GM21576 (cell line): ENCODE results near the gene PRKCA.
A peak's percentile ranks its signal among the peaks of the same experiment; 100 is the strongest.

Experiments
- ATAC-seq: cut with Tn5 transposase; IDR thresholded peaks from one replicate; pipeline ENCODE4 v1.9.1; 2021; ENCODE audit warnings: mild to moderate bottlenecking, moderate library complexity; ENCODE audit not compliant: unreplicated experiment

PRKCA gene

DNA sequence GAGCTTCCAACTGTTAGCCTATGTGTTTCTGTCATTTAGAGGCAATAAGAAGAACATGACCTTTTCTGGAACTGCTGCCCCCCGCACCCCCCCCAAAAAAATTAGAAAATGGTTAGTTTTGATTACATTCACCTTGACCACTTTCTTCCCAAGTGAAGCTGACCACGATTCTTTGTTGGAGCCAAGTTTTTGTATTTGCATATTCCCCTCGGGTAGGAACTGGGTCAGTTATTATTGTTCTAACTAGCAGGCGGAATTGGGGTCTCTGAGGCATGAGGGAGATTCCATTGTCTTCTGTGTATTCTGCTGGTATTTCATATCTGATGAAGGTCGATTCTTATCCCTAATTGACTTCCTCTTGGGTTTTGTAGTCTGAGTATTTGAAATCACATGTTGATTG lies 231.6 kb downstream of the PRKCA start:
- no peak for ATAC-seq

GRCh38 chr17:66535611-66536010 lies 233.2 kb downstream of the PRKCA start:
- ATAC-seq = no peak

- ATAC-seq = no peak
These were observed 235.1 kb downstream of the PRKCA start for GRCh38 chr17:66537502-66537901.

- no peak for ATAC-seq
These were observed 236.4 kb downstream of the PRKCA start for GRCh38 chr17:66538776-66539175.

DNA sequence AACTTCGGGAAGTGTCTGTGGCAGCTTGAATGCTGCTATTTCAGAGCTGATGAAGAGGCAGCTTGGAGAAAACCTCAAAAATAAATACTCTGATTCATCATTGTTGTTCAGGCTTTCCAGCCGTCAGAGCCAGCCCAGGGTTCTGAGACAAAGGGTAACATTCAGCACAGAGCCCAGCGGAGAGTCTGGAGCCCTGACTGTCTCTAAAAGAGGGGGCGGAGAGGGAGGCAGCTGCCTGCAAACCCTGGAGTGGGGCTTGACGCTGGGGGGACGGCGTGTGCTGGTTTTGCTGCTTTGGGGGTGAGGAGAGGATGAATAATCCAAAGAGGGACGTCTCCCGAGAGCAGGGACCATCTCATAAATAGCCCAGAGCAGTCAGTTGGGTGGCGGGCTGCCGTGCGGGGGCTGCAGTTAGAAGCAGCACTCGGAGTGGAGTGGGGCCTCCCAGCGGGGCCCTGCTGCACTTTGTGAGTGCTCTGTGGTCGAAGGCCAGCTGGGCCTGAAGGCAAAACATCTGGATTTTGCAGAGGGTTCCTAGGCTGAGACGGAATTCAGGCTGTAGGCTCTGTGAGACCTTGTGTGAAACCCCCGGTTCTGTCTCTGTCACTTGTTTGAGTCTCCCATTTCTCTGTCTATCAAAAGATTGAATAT lies 237.8 kb downstream of the PRKCA start:
- no peak for ATAC-seq

DNA sequence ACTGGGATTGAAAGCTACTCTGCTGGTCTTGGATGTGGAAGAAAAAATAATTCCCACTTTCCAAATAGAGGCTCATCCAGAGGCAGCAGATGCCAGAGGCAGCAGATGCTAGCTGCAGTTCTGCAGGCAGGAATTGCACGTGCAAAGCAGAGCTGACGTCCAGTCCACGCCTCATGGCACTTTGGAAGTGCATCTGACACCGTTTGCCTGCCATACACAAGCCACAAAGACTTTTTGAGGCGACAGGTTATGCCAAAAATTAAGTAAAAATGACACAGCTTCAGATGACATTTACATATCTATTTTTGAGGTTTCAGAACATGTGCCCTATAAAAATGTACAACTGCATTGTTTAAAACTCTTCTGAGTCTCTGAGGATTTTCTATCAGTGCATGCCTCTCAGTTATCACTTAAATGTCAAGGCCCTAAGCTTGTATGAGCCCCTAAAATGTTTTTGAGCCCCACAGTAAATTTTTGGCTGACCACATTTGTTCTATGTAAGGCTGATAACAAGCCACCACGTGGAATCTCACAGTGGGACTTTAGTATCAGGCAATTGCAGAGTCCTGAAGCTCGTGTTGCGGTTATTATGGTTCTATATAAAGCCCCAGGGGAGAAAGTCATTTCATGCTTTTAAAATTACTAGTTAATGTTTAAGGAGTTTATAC lies 239.2 kb downstream of the PRKCA start:
- ATAC-seq = peak; percentile 48

DNA sequence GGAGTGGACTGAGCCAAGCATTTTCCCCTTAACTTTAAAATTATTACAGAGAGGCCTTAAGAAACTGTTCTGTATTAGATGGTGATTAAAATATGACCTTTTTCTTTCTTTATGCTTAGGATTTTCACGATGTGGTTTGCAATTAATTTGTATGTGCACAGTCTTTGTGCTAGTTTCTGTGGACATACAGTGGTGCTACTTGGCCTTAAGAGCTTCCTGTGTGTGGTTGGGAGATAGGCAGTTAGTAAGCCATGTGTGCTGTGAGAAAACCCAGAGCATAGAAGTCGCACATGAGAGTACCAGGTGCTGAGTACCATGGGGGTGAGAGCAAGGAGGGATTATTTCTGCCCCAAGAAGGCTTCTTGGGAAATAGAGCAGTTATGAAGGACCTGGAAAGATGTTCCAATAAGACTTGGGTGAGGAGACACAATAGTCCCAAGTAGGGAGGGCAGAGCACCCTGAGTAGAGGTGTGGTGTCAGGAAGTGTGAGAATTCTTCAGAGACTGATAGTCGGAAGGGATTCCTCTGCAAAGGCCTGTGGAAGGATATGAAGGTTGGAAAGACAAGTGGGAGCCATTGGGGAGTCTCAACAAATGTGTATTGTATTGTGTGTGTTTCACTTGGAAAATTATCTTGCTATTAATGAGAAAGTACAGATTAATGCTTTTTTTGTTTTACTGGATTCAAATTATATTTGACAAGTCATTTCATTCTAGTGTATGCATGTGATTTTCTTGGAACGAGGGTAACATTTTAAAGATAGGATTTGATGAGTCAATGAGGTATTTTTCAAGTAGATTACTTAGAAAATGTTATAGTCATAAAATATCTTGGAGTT lies 239.9 kb downstream of the PRKCA start:
- ATAC-seq = peak; percentile 90

DNA sequence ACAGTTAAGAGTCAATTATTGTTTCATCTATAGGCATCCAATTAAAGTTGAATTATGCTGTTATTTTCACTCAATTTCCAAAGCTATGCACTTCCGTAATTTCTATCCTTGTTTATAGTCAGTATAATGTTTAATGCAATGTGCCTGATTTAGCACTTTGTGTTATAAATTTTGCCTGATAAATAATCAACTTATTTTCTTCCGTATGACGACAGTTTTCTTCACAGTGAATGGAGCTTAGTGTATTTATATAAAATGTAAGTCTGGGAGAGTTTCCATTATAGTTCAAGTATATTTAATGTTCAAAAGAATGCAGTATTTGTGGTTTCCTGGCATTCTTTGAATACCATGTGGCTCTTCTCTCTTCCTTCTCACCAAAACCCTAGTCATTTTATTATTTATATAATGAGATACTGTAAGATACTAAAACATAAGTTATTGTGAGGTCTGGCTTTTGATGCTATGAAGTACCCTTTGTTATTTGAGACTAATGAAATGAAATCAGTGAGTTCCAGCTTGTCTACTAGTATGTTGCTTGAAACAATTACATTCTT lies 240.6 kb downstream of the PRKCA start:
- no peak for ATAC-seq

- ATAC-seq = no peak
These were observed 241.1 kb downstream of the PRKCA start for GRCh38 chr17:66543526-66543925.

DNA sequence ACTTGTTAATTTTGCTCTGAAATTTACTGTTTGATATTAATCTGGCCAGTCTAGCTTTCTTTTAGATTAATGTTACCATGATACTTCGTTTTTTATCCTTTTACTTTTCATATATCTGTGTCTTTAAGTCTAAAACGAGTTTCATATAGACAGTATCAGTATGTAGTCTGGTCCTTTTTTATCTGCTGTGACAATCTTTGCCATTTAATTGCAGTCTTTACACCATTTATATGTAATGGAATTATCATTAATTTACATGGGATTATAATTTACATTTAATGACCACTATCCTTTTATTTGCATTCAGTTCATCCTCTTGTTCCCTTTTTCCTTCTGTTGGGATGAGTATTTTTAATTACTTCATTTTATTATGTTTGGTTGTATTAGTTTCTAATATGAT lies 243.5 kb downstream of the PRKCA start:
- ATAC-seq = no peak

DNA sequence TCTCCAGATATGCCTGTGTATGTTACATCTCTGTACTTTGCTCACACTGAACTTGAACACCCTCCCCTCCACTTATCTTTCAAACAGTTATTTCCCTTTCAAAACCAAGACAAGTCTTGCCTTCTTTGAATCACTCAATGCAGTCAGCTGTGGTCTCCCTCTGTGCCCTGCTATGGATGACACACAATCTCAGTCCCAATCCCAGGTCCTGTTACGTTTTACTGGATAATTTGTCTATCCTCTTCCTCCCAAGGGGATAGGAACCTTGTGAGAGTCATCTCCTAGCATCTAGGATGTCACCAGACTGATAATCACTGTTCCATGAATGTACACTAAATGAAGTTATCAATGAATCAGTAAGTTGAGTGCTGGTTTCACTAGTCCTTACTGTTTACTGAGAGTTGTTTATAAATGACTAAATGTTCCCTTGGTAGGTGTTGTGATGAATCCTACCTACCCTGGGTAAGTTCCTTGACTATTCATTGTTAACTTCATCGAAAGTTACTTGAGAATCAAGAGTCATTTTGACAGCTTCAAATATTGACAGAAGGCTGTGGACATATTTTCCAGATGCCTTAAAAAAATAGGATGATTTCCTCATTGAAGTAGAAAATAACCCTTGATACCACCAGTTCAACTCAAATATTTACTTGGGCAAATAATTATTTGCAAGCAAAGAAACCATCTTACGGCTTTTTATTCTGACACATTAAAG lies 244.9 kb downstream of the PRKCA start:
- ATAC-seq = no peak

DNA sequence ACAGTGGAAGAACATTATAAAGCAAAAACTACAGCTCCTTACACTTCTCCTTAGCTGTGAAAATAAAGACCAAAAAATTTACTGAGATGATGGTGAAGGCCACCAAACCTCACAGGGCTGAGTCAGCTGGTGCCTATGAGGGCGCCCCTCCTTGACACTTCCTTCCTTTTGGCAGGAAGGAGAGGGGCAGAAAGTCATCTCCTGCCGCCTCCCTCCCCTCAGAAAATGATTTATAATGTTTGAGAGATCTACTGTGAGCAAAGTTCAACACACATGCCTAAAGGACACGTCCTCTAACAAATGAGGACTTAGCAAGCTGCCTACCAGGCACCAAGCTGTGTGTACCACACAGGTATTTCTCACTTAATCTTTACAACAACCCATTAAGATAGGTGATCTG lies 245.7 kb downstream of the PRKCA start:
- ATAC-seq = no peak

DNA sequence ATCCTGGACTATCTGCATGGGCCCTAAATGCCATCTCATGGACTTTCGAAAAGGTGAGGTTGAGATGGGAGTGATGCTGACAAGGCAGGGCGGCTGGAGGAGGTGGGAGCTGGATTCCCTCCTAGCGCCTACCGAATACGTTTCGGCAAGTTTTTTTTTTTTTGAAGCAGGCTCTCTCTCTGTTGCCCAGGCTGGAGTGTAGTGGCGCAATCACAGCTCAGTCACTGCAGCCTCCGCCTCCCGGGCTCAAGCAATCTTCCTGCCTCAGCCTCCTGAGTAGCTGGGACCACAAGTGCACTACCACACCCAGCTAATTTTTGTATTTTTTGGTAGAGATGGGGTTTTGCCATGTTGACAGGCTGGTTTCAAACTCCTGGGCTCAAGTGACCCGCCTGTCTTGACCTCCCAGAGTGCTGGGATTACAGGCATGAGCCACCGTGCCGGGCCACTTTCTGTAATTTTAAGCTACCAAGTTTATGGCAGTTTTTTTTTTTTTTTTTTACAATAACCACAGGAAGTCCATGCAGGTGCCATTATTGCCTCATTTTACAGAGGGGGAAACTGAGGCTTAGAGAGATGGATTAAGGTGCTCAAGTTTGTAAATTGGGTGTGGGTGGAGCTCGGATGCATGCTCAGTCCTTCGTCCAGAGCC lies 246.4 kb downstream of the PRKCA start:
- ATAC-seq = no peak

GRCh38 chr17:66549311-66549704 lies 246.9 kb downstream of the PRKCA start:
- ATAC-seq = no peak

GRCh38 chr17:66549731-66550207 lies 247.4 kb downstream of the PRKCA start:
- ATAC-seq = no peak

GRCh38 chr17:66551839-66552238 lies 249.4 kb downstream of the PRKCA start:
- ATAC-seq = no peak

GRCh38 chr17:66552371-66552770 lies 250.0 kb downstream of the PRKCA start:
- no peak for ATAC-seq

DNA sequence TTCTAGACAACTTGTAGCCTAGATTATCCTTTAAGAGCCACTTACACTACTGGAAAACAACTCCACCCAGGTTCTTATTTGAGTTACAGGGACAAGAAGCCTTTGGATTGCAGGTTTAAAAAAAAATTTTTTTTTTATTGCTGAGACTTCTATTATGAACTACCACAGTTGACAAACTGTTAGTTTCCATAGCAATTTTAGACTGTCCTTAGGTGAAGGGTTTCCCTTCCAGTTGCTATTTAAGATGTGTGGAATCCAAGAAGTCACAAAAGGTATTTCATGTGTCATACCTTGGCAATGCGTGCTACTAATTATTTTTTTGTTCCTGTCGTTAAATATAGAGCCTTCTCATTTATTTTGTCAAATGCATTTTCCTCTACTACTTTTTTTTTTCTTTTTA lies 253.2 kb downstream of the PRKCA start:
- ATAC-seq = no peak

DNA sequence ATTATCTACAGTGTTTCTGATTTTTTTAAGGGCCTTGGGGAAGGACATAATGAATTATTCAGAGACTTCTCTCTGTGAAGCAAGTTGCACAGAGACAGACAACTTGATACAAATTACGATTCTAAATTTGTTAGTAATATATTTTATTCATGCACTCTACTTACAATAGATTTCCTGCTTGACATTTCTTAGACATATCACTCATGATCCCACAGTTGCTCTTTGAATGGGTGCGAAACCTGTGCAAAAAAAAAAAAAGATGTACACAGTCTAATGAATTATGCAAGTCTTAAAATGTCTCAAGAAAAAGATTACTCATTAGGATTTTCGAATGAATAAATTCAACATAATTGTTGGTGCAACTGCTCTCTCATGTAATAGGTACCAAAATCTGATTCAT lies 254.8 kb downstream of the PRKCA start:
- no peak for ATAC-seq

DNA sequence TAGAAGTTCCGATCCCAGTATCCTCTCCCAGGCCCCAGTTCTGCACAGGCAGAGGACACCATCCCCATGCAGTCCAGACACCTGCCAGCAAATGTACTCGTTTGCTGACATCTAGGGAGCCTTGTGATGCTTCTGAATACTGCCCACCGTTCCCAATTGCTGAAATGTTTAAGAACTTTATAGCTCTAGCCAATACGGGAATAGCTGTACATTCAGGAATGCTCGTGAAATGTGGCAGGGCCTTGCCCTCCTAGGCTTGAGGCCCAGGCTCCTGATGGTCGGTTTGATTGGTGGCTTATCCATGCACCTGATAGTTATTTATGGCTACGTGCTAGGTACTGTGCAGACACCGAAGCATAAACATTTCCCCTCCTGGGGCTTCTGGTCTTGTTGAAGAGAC lies 255.5 kb downstream of the PRKCA start:
- no peak for ATAC-seq
